Eye (tissue), 1 donor: ENCODE measurements around the gene LTA.

Experiments used
- DNase-seq: peaks from one replicate; pipeline ENCODE4 v3.0.0-alpha.2; 2015

LTA gene

GRCh38 chr6:31572041-31572911, at the start of gene LTA:
TSS of gene LTA (plus strand) at chr6:31572289. CDS start at chr6:31572743, 454 bp downstream.
- DNase-seq: no peak

GRCh38 chr6:31525553-31525931, 46.5 kb upstream of the LTA start:
- DNase-seq: no peak

- DNase-seq: no peak
These were observed 46.0 kb upstream of the LTA start for GRCh38 chr6:31525932-31526591.

- no peak for DNase-seq
These were observed 43.7 kb upstream of the LTA start for GRCh38 chr6:31528307-31528777.

- DNase-seq: no peak
These were observed 43.2 kb upstream of the LTA start, which contains the start of gene MCCD1 for GRCh38 chr6:31528821-31529328. TSS of gene MCCD1 (plus strand) at chr6:31528962. CDS start at chr6:31529015, 53 bp downstream.

GRCh38 chr6:31529329-31530150, 42.5 kb upstream of the LTA start:
- no peak for DNase-seq

- DNase-seq: no peak
These were observed 41.4 kb upstream of the LTA start for GRCh38 chr6:31530659-31531058.

GRCh38 chr6:31531162-31531561, 40.9 kb upstream of the LTA start:
- no peak for DNase-seq

GRCh38 chr6:31531771-31532643, 40.1 kb upstream of the LTA start:
- no peak for DNase-seq

- DNase-seq: no peak
These were observed 39.2 kb upstream of the LTA start for GRCh38 chr6:31532644-31533454.

- no peak for DNase-seq
These were observed 38.6 kb upstream of the LTA start for GRCh38 chr6:31533455-31533841.

GRCh38 chr6:31534011-31534410, 38.1 kb upstream of the LTA start:
- DNase-seq: no peak

GRCh38 chr6:31534521-31535040, 37.5 kb upstream of the LTA start:
- no peak for DNase-seq

- DNase-seq: no peak
These were observed 36.4 kb upstream of the LTA start for GRCh38 chr6:31535538-31536324.

GRCh38 chr6:31538805-31539400, 33.2 kb upstream of the LTA start:
- no peak for DNase-seq

GRCh38 chr6:31540640-31541039, 31.4 kb upstream of the LTA start:
- DNase-seq: no peak

- no peak for DNase-seq
These were observed 30.9 kb upstream of the LTA start for GRCh38 chr6:31541059-31541657.

GRCh38 chr6:31541658-31542521, 30.2 kb upstream of the LTA start, which contains the start of gene DDX39B:
TSS of gene DDX39B (minus strand) at chr6:31542003. CDS start at chr6:31540532, 1,471 bp downstream.
- peak; percentile 99 for DNase-seq
